Liver (tissue), 9 donors: Measurements from ENCODE around the gene LDLR. TPM values are rescaled to one million over a fixed set of nuclear protein-coding genes. Genes with fewer than 3 reads are reported as not detected.

Experiments used
- DNase-seq: peaks from one replicate; pipeline ENCODE4 v3.0.0-alpha.2; 2017; ENCODE audit warnings: low spot score
- H3K27ac ChIP-seq, 2 donors: one replicate each; pipeline ENCODE4 v1.7.0; 2013; ENCODE audit warnings: inconsistent platforms in 2 of 2, low read length in 2 of 2, control low read depth in 1 of 2, low read depth in 1 of 2, mild to moderate bottlenecking in 1 of 2
- H3K27me3 ChIP-seq, 4 donors: one replicate each; pipeline versions ENCODE4 v1.6.1 to v1.7.0; 2013; ENCODE audit warnings: low read length in 3 of 4, inconsistent platforms in 1 of 4, mild to moderate bottlenecking in 1 of 4, moderate library complexity in 1 of 4; ENCODE audit not compliant: control insufficient read depth in 4 of 4, insufficient read depth in 4 of 4
- H3K36me3 ChIP-seq, 4 donors: one replicate each; pipeline versions ENCODE4 v1.6.1 to v1.7.0; 2013; ENCODE audit warnings: low read length in 3 of 4, mild to moderate bottlenecking in 3 of 4, low read depth in 1 of 4, moderate library complexity in 1 of 4; ENCODE audit not compliant: control insufficient read depth in 4 of 4, insufficient read depth in 3 of 4
- H3K4me1 ChIP-seq, 4 donors: one replicate each; pipeline versions ENCODE4 v1.6.1 to v1.7.0; 2013; ENCODE audit warnings: low read length in 3 of 4, mild to moderate bottlenecking in 3 of 4, moderate library complexity in 1 of 4; ENCODE audit not compliant: control insufficient read depth in 4 of 4, insufficient read depth in 4 of 4
- H3K4me3 ChIP-seq, 3 donors: one replicate each; pipeline versions ENCODE4 v1.6.1 to v1.7.0; 2013; ENCODE audit warnings: low read length in 3 of 3, control low read depth in 1 of 3, low read depth in 1 of 3, mild to moderate bottlenecking in 1 of 3
- H3K9ac ChIP-seq, 2 donors: one replicate each; pipeline ENCODE4 v1.7.0; 2013; ENCODE audit warnings: low read length in 2 of 2, mild to moderate bottlenecking in 2 of 2, moderate library complexity in 2 of 2, control low read depth in 1 of 2, low read depth in 1 of 2
- H3K9me3 ChIP-seq, 4 donors: one replicate each; pipeline versions ENCODE4 v1.6.1 to v1.7.0; 2013; ENCODE audit warnings: low read length in 3 of 4; ENCODE audit not compliant: control insufficient read depth in 4 of 4
- EGR1 ChIP-seq, 2 donors: IDR thresholded peaks; 2 replicates each; pipeline ENCODE4 v1.6.1; 2016 to 2018; ENCODE audit warnings: antibody characterized with exemption in 2 of 2, low read depth in 2 of 2
- FOXA1 ChIP-seq: IDR thresholded peaks from 2 replicates; pipeline ENCODE4 v1.6.1; 2016; ENCODE audit warnings: antibody characterized with exemption
- FOXA2 ChIP-seq: IDR thresholded peaks from 2 replicates; pipeline ENCODE4 v1.6.1; 2016; ENCODE audit warnings: antibody characterized with exemption
- GABPA ChIP-seq, 2 donors: IDR thresholded peaks in 1 of 2; conservative IDR thresholded peaks in 1 of 2; 2 replicates each; pipeline ENCODE4 v1.6.1; 2016; ENCODE audit warnings: antibody characterized with exemption in 2 of 2, mild to moderate bottlenecking in 1 of 2, moderate library complexity in 1 of 2
- HNF4A ChIP-seq, 2 donors: conservative IDR thresholded peaks; 2 replicates each; pipeline ENCODE4 v1.6.1; 2016; ENCODE audit warnings: antibody characterized with exemption in 2 of 2, mild to moderate bottlenecking in 2 of 2
- HNF4G ChIP-seq: IDR thresholded peaks from 2 replicates; pipeline ENCODE4 v1.6.1; 2016; ENCODE audit warnings: antibody characterized with exemption
- JUND ChIP-seq, 2 donors: IDR thresholded peaks; 2 replicates each; pipeline ENCODE4 v1.6.1; 2016; ENCODE audit warnings: antibody characterized with exemption in 2 of 2
- NR2F2 ChIP-seq: IDR thresholded peaks from 2 replicates; pipeline ENCODE4 v1.6.1; 2016; ENCODE audit warnings: antibody characterized with exemption
- RAD21 ChIP-seq, 2 donors: IDR thresholded peaks; 2 replicates each; pipeline ENCODE4 v1.6.1; 2016; ENCODE audit warnings: antibody characterized with exemption in 2 of 2, mild to moderate bottlenecking in 2 of 2
- RXRA ChIP-seq, 2 donors: IDR thresholded peaks; 2 replicates each; pipeline ENCODE4 v1.6.1; 2017 to 2018; ENCODE audit warnings: antibody characterized with exemption in 2 of 2, mild to moderate bottlenecking in 1 of 2
- SP1 ChIP-seq: IDR thresholded peaks from 2 replicates; pipeline ENCODE4 v1.6.1; 2018; ENCODE audit warnings: antibody characterized with exemption, mild to moderate bottlenecking
- TAF1 ChIP-seq: conservative IDR thresholded peaks from 2 replicates; pipeline ENCODE4 v1.6.1; 2016; ENCODE audit warnings: antibody characterized with exemption, mild to moderate bottlenecking
- YY1 ChIP-seq: IDR thresholded peaks from 2 replicates; pipeline ENCODE4 v1.6.1; 2016; ENCODE audit warnings: antibody characterized with exemption, mild to moderate bottlenecking
- WGBS: extraction: QIAGEN DNeasy Blood & Tissue Kit; methylation state at CpG from one replicate; pipeline ENCODE4 v1.1.7; 2013; 5-methylcytosine and 5-hydroxymethylcytosine counted together
- polyA plus RNA-seq, 2 donors: library from polyadenylated mRNA; stranded (reverse) in 1 of 2; unstranded in 1 of 2; fragments of 200-250 nt in 1 of 2; fragments of >200 nt in 1 of 2; fragmentation: Nextera tagmentation in 1 of 2; extraction: Ambion mirVana in 1 of 2; gene quantifications; one replicate each; pipeline versions ENCODE4 v1.2.1 to v1.2.3, GENCODE V29; 2013 to 2015
- total RNA-seq, 2 donors: library from RNA; depleted of rRNA; stranded (reverse); fragments of >200 nt; gene quantifications; one replicate each; pipeline ENCODE4 v1.2.3, GENCODE V29; 2014
- TF ChIP-seq, protein P1 (sequence below): IDR thresholded peaks from 2 replicates; pipeline ENCODE4 v1.6.1; 2016; ENCODE audit warnings: antibody characterized with exemption
- TF ChIP-seq, protein P2 (sequence below): IDR thresholded peaks from 2 replicates; pipeline ENCODE4 v1.6.1; 2016; ENCODE audit warnings: antibody characterized with exemption
- TF ChIP-seq, protein P3 (sequence below): IDR thresholded peaks from 2 replicates; pipeline ENCODE4 v1.6.1; 2016; ENCODE audit warnings: antibody characterized with exemption
- TF ChIP-seq, protein P4 (sequence below): fragments of 150-350 bp; IDR thresholded peaks from 2 replicates; pipeline ENCODE4 v1.5.1; 2017; ENCODE audit warnings: improper control_type of control experiment, low read depth, low read length; ENCODE audit not compliant: missing input control
- TF ChIP-seq, protein P5 (sequence below): IDR thresholded peaks from 2 replicates; pipeline ENCODE4 v1.6.1; 2016; ENCODE audit warnings: antibody characterized with exemption, mild to moderate bottlenecking
- donor health status: healthy.
- donor health status: healthy.
- donor health status: healthy.
- donor health status: healthy.
- donor health status: healthy.

LDLR gene
- total and polyA plus RNA-seq, 4 donors = 17.3 to 141 (median 63.9) TPM

DNA sequence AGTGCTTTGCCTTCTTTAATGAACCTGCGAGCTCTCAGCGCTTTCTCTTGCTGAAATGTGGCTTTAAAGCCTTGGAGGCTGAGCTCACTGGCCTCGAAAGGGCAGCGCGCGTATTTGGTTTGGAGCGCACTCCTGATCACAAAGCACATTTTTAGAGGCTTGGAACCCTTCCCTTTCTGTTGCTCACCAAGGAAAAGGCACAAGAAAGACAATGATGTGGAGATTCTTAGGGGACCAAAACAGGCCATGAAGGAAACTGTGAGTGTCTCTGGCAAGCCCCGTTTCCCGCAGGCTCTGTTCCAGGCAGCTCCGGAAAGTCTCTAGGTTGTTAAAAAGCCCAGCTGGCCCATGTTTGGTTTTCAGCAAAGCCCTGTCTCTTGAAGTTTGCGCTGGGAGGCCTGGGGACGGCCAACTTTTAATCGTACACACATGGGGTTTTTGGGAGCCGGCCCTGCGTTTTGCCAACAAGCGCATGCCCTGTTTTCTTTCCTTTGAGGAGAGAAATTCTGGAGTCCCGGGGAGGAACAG lies 75.7 kb downstream of the LDLR start:
- Histone ChIP-seq H3K27ac (peak overlapping the region; percentile 42 to 79), H3K9ac (no peak overlapping the region), H3K9me3 (no peaks in the 10 kb centered on the region), H3K4me1 (peaks cover 0 to 21% (median 7%) of the 10 kb centered on the region in 4 donors), H3K27me3 (no peaks in the 10 kb centered on the region), H3K36me3 (peaks cover 5 to 15% (median 8%) of the 10 kb centered on the region in 4 donors), H3K4me3 (no peak overlapping the region)
- 70% methylated on average over 17 of the region's 17 CpGs for WGBS
- TF ChIP-seq FOXA2 (no peak), JUND (IDR thresholded peaks at IDR 0.05) (peak in 1 of 2 donors; percentile 18), TAF1 (no peak), FOXA1 (no peak), RAD21 (IDR thresholded peaks at IDR 0.05) (no peak), EGR1 (IDR thresholded peaks at IDR 0.05; ENCODE audit: low read depth in 2 of 2) (no peak), HNF4G (no peak), SP1 (peak; percentile 11), RXRA (IDR thresholded peaks at IDR 0.05) (peak in 1 of 2 donors; percentile 15), HNF4A (conservative IDR thresholded peaks at IDR 0.05) (no peak), YY1 (no peak), NR2F2 (no peak), GABPA (IDR thresholded peaks at IDR 0.05 in 1 of 2, conservative IDR thresholded peaks at IDR 0.05 in 1 of 2) (no peak)
- TF ChIP-seq, protein P1, sequence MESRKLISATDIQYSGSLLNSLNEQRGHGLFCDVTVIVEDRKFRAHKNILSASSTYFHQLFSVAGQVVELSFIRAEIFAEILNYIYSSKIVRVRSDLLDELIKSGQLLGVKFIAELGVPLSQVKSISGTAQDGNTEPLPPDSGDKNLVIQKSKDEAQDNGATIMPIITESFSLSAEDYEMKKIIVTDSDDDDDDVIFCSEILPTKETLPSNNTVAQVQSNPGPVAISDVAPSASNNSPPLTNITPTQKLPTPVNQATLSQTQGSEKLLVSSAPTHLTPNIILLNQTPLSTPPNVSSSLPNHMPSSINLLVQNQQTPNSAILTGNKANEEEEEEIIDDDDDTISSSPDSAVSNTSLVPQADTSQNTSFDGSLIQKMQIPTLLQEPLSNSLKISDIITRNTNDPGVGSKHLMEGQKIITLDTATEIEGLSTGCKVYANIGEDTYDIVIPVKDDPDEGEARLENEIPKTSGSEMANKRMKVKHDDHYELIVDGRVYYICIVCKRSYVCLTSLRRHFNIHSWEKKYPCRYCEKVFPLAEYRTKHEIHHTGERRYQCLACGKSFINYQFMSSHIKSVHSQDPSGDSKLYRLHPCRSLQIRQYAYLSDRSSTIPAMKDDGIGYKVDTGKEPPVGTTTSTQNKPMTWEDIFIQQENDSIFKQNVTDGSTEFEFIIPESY = no peak
- TF ChIP-seq, protein P2, sequence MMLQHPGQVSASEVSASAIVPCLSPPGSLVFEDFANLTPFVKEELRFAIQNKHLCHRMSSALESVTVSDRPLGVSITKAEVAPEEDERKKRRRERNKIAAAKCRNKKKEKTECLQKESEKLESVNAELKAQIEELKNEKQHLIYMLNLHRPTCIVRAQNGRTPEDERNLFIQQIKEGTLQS = no peak
- TF ChIP-seq, protein P3, sequence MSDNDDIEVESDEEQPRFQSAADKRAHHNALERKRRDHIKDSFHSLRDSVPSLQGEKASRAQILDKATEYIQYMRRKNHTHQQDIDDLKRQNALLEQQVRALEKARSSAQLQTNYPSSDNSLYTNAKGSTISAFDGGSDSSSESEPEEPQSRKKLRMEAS = peak; percentile 48
- TF ChIP-seq, protein P4, sequence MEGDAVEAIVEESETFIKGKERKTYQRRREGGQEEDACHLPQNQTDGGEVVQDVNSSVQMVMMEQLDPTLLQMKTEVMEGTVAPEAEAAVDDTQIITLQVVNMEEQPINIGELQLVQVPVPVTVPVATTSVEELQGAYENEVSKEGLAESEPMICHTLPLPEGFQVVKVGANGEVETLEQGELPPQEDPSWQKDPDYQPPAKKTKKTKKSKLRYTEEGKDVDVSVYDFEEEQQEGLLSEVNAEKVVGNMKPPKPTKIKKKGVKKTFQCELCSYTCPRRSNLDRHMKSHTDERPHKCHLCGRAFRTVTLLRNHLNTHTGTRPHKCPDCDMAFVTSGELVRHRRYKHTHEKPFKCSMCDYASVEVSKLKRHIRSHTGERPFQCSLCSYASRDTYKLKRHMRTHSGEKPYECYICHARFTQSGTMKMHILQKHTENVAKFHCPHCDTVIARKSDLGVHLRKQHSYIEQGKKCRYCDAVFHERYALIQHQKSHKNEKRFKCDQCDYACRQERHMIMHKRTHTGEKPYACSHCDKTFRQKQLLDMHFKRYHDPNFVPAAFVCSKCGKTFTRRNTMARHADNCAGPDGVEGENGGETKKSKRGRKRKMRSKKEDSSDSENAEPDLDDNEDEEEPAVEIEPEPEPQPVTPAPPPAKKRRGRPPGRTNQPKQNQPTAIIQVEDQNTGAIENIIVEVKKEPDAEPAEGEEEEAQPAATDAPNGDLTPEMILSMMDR = no peak
- TF ChIP-seq, protein P5, sequence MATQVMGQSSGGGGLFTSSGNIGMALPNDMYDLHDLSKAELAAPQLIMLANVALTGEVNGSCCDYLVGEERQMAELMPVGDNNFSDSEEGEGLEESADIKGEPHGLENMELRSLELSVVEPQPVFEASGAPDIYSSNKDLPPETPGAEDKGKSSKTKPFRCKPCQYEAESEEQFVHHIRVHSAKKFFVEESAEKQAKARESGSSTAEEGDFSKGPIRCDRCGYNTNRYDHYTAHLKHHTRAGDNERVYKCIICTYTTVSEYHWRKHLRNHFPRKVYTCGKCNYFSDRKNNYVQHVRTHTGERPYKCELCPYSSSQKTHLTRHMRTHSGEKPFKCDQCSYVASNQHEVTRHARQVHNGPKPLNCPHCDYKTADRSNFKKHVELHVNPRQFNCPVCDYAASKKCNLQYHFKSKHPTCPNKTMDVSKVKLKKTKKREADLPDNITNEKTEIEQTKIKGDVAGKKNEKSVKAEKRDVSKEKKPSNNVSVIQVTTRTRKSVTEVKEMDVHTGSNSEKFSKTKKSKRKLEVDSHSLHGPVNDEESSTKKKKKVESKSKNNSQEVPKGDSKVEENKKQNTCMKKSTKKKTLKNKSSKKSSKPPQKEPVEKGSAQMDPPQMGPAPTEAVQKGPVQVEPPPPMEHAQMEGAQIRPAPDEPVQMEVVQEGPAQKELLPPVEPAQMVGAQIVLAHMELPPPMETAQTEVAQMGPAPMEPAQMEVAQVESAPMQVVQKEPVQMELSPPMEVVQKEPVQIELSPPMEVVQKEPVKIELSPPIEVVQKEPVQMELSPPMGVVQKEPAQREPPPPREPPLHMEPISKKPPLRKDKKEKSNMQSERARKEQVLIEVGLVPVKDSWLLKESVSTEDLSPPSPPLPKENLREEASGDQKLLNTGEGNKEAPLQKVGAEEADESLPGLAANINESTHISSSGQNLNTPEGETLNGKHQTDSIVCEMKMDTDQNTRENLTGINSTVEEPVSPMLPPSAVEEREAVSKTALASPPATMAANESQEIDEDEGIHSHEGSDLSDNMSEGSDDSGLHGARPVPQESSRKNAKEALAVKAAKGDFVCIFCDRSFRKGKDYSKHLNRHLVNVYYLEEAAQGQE = peak; percentile 16
- no peak for DNase-seq
